ENCODE data around the gene NFIC.
"Not testable (repeated sequence)": the region's sequence is repeated elsewhere in the genome, so short reads cannot be mapped to it uniquely, and the experiment has no call there.

Gene NFIC

DNA sequence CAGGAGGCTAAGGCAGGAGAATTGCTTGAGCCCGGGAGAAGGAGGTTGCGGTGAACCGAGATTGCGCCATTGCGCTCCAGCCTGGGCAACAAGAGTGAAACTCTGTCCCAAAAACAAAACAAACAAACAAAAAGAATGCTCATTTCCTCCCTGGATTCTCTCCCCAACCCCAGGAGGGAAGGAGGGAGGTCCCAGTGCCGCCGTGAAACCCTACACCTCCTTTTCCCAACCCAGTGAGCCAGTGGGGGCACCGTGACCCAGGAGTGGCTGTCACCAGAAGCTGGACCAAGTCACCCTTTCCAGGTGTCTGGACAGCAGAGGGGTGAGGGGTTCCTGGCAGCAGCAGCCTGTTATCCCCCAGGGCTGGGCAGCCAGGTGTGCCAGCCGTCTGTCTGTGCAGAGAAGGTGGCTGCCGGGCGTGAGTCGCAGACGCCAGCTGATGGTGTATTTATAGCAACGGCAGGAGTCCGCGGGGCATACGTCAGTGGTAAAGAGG lies 23.5 kb downstream of the NFIC start:
- no peak for ATAC-seq (ENCODE audit: low read depth)
- H3K4me1 ChIP-seq (ENCODE audit: insufficient read depth, poor library complexity, severe bottlenecking) = peaks cover 17% of the 10 kb centered on the region
- TF ChIP-seq, protein P1, sequence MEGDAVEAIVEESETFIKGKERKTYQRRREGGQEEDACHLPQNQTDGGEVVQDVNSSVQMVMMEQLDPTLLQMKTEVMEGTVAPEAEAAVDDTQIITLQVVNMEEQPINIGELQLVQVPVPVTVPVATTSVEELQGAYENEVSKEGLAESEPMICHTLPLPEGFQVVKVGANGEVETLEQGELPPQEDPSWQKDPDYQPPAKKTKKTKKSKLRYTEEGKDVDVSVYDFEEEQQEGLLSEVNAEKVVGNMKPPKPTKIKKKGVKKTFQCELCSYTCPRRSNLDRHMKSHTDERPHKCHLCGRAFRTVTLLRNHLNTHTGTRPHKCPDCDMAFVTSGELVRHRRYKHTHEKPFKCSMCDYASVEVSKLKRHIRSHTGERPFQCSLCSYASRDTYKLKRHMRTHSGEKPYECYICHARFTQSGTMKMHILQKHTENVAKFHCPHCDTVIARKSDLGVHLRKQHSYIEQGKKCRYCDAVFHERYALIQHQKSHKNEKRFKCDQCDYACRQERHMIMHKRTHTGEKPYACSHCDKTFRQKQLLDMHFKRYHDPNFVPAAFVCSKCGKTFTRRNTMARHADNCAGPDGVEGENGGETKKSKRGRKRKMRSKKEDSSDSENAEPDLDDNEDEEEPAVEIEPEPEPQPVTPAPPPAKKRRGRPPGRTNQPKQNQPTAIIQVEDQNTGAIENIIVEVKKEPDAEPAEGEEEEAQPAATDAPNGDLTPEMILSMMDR (IDR thresholded peaks at IDR 0.05; ENCODE audit: poor library complexity, severe bottlenecking) = no peak

DNA sequence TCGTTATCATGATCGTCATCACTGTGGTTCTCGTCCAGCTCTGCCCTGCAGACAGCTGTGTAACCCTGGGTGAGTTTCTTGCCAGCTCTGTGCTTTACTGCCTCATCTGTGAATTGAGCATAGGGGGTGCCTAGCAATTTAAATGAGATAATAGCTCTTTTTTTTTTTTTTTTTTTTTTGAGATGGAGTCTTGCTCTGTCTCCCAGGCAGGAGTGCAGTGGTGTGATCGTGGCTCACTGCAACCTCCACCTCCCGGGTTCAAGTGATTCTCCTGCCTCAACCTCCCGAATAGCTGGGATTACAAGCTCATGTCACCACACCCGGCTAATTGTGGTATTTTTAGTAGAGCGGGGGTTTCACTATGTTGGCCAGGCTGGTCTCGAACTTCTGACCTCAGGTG lies 25.5 kb downstream of the NFIC start:
- DNase-seq (ENCODE audit: low spot score); ATAC-seq (ENCODE audit: low read depth); H3K27me3 ChIP-seq (ENCODE audit: insufficient read depth, poor library complexity, severe bottlenecking); H3K4me3 ChIP-seq (ENCODE audit: severe bottlenecking); H3K9me3 ChIP-seq (ENCODE audit: severe bottlenecking); H3K27ac ChIP-seq (ENCODE audit: poor library complexity, severe bottlenecking): not testable (repeated sequence)
- peaks cover 17% of the 10 kb centered on the region for H3K4me1 ChIP-seq (ENCODE audit: insufficient read depth, poor library complexity, severe bottlenecking)
- peaks cover 44% of the 10 kb centered on the region for H3K36me3 ChIP-seq (ENCODE audit: low read depth)

More for the DNA sequence above, 23.5 kb downstream of the NFIC start:
- Histone ChIP-seq H3K36me3 (ENCODE audit: low read depth) (peaks cover 36% of the 10 kb centered on the region), H3K9me3 (ENCODE audit: severe bottlenecking) (no peaks in the 10 kb centered on the region), H3K27ac (ENCODE audit: poor library complexity, severe bottlenecking) (no peak overlapping the region), H3K27me3 (ENCODE audit: insufficient read depth, poor library complexity, severe bottlenecking) (no peaks in the 10 kb centered on the region), H3K4me3 (ENCODE audit: severe bottlenecking) (no peak overlapping the region)
- DNase-seq (ENCODE audit: low spot score) = no peak

DNA sequence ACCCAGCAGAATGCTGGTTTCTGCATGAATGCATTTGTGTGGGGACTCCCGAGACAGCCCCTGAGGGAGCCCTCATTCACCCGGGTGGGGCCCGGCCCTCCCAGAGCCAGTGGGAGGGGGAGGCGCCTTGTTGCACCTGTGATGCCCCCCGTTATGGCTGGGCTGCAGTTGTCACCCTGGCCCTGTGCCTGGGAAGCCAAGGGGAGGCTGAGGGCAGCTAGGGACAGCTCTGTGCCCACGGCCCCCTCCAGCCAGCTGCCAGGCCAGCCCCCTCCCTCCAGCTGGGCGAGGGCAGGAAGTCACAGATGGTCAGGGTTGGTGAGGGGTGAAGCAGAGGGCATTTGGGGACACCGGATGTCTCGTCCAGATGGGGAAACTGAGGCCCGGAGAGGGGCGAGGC lies 26.1 kb downstream of the NFIC start:
- H3K27ac ChIP-seq (ENCODE audit: poor library complexity, severe bottlenecking) = no peak overlapping the region
- ATAC-seq (ENCODE audit: low read depth) (no peak), DNase-seq (ENCODE audit: low spot score) (no peak)
- TF ChIP-seq, protein P1 (IDR thresholded peaks at IDR 0.05; ENCODE audit: poor library complexity, severe bottlenecking) = no peak
- peaks cover 13% of the 10 kb centered on the region for H3K4me1 ChIP-seq (ENCODE audit: insufficient read depth, poor library complexity, severe bottlenecking)
- H3K9me3 ChIP-seq (ENCODE audit: severe bottlenecking) = no peaks in the 10 kb centered on the region
- H3K27me3 ChIP-seq (ENCODE audit: insufficient read depth, poor library complexity, severe bottlenecking) = no peaks in the 10 kb centered on the region
- H3K36me3 ChIP-seq (ENCODE audit: low read depth) = peaks cover 45% of the 10 kb centered on the region
- no peak overlapping the region for H3K4me3 ChIP-seq (ENCODE audit: severe bottlenecking)

DNA sequence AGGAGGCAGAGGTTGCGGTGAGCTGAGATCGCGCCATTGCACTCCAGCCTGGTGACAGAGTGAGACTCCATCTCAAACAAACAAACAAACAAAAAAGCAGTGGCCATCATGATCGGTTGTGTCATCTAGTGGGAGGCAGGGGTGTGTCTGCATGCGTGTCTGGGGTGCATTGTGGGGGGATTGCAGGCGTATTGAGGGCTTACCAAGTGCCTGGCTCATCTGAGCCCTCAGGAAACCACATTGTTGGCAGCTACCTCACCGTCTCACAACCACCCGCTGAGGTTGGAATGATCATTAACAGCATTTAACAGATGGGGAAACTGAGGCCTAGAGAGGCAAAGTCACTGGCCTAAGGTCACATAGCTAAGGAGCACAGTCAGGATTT lies 30.5 kb downstream of the NFIC start:
- TF ChIP-seq, protein P1 (IDR thresholded peaks at IDR 0.05; ENCODE audit: poor library complexity, severe bottlenecking) = no peak
- no peaks in the 10 kb centered on the region for H3K9me3 ChIP-seq (ENCODE audit: severe bottlenecking)
- H3K4me3 ChIP-seq (ENCODE audit: severe bottlenecking) = no peak overlapping the region
- H3K27me3 ChIP-seq (ENCODE audit: insufficient read depth, poor library complexity, severe bottlenecking) = no peaks in the 10 kb centered on the region
- H3K27ac ChIP-seq (ENCODE audit: poor library complexity, severe bottlenecking) = no peak overlapping the region
- peaks cover 18% of the 10 kb centered on the region for H3K36me3 ChIP-seq (ENCODE audit: low read depth)
- no peak for DNase-seq (ENCODE audit: low spot score)
- H3K4me1 ChIP-seq (ENCODE audit: insufficient read depth, poor library complexity, severe bottlenecking) = peaks cover 4% of the 10 kb centered on the region
- ATAC-seq (ENCODE audit: low read depth) = no peak

DNA sequence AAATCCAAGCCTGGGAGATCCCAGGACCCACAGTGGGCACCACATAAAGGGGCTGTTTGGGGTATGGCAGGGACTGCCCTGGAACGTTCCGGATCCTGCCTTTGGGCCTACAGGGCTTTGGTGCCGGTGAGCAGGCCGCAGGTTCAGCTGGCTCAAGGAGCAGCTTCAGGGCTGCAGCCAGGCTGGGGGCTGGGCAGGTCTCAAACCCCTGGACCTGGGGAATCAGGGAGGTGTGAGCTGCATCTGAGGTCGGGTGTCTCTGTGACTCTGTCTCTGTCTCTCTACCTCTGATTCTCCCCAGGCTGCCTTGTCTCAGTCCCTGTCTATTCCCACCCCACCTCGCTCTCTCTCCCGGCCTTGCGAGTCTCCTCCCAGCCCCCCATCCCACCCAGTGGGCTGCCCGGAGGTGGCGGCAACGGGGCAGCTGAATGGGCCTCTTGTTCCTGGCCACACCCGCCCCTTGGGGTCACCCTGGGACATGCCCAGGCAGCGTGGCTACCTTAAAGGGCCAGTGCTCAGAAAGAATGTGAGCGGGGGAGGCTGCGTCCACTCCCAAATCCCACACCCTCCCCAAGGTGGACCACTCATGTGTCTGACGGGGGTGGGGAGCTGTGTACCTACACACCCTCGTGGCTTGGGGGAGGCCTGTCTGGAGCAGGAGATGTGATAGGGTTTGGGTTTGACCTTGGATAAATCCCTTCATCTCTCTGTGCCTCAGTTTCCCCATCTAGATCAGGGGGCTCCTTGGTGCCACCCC lies 31.1 kb downstream of the NFIC start:
- no peak overlapping the region for H3K4me3 ChIP-seq (ENCODE audit: severe bottlenecking)
- no peaks in the 10 kb centered on the region for H3K9me3 ChIP-seq (ENCODE audit: severe bottlenecking)
- no peak overlapping the region for H3K27ac ChIP-seq (ENCODE audit: poor library complexity, severe bottlenecking)
- ATAC-seq (ENCODE audit: low read depth) (peak; percentile 23; the same call in 1 of the 3 replicates), DNase-seq (ENCODE audit: low spot score) (no peak)
- no peaks in the 10 kb centered on the region for H3K27me3 ChIP-seq (ENCODE audit: insufficient read depth, poor library complexity, severe bottlenecking)
- TF ChIP-seq, protein P1 (IDR thresholded peaks at IDR 0.05; ENCODE audit: poor library complexity, severe bottlenecking) = no peak
- H3K36me3 ChIP-seq (ENCODE audit: low read depth) = peaks cover 17% of the 10 kb centered on the region
- peaks cover 4% of the 10 kb centered on the region for H3K4me1 ChIP-seq (ENCODE audit: insufficient read depth, poor library complexity, severe bottlenecking)
